SK-N-SH (cell line): ENCODE data around the gene WDHD1. TPM values are rescaled to one million over a fixed set of nuclear protein-coding genes. Genes with fewer than 3 reads are reported as not detected.

Experiments
- CTCF ChIA-PET: fragments of 300-600, 350-600 bp; formaldehyde crosslinking; extraction: SDS; loops from one replicate; lab custom pipeline; 2021; lab: Yijun Ruan, JAX
- POLR2A ChIA-PET: fragments of 350-600 bp; sonication (Branson Sonifier 250); formaldehyde crosslinking; extraction: SDS; loops from one replicate; lab custom pipeline; 2020; ENCODE audit warnings: antibody characterized with exemption, inconsistent platforms; lab: Yijun Ruan, JAX
- DNase-seq: peaks from one replicate; pipeline ENCODE4 v3.0.0; 2012
- H2AFZ ChIP-seq: fragments of 200-600 bp; sonication (generic); 2 replicates; pipeline ENCODE4 v1.8.1; 2016; ENCODE audit warnings: antibody characterized with exemption, mild to moderate bottlenecking, low read depth
- H3F3A ChIP-seq: fragments of 200-600 bp; sonication (generic); replicated peaks from 2 replicates; pipeline ENCODE3; 2016; ENCODE audit warnings: antibody characterized with exemption, mild to moderate bottlenecking; ENCODE audit not compliant: insufficient read depth
- H3K27ac ChIP-seq, 2 experiments: fragments of 200-500 bp in 1 of 2; fragments of 200-600 bp in 1 of 2; sonication (Bioruptor generic) in 1 of 2; sonication (generic), shearing (Covaris generic) in 1 of 2; 2 replicates each; pipeline versions ENCODE4 v1.5.1 to v1.6.1; 2014 to 2016; ENCODE audit warnings: low read depth in 2 of 2, inconsistent platforms in 1 of 2, low read length in 1 of 2, mild to moderate bottlenecking in 1 of 2, mixed read lengths in 1 of 2
- H3K27me3 ChIP-seq: fragments of 200-600 bp; sonication (generic), shearing (Covaris generic); 2 replicates; pipeline ENCODE4 v1.6.1; 2016; ENCODE audit warnings: mixed run types; ENCODE audit not compliant: insufficient read depth
- H3K36me3 ChIP-seq, 2 experiments: fragments of 200-500 bp in 1 of 2; fragments of 200-600 bp in 1 of 2; sonication (Bioruptor generic) in 1 of 2; sonication (generic) in 1 of 2; replicated peaks in 1 of 2; 2 replicates each; pipeline versions ENCODE3 to v1.5.1; 2014 to 2016; ENCODE audit warnings: low read length in 1 of 2, mild to moderate bottlenecking in 1 of 2; ENCODE audit not compliant: insufficient read depth in 2 of 2, control insufficient read depth in 1 of 2
- H3K4me1 ChIP-seq, 2 experiments: fragments of 200-500 bp in 1 of 2; fragments of 200-600 bp in 1 of 2; sonication (Bioruptor generic) in 1 of 2; sonication (generic), shearing (Covaris generic) in 1 of 2; 2 replicates each; pipeline versions ENCODE4 v1.5.1 to v1.6.1; 2014 to 2016; ENCODE audit warnings: low read depth in 1 of 2, low read length in 1 of 2, mixed run types in 1 of 2; ENCODE audit not compliant: insufficient read depth in 2 of 2, control insufficient read depth in 1 of 2
- H3K4me2 ChIP-seq: fragments of 200-600 bp; sonication (generic), shearing (Covaris generic); 2 replicates; pipeline ENCODE4 v1.6.1; 2017; ENCODE audit warnings: mixed run types
- H3K4me3 ChIP-seq, 2 experiments: fragments of 200-500 bp in 1 of 2; fragments of 200-600 bp in 1 of 2; sonication (Bioruptor generic) in 1 of 2; sonication (generic), shearing (Covaris generic) in 1 of 2; 2 replicates each; pipeline versions ENCODE4 v1.5.1 to v1.8.1; 2014 to 2016; ENCODE audit warnings: low read depth in 2 of 2, inconsistent platforms in 1 of 2, low read length in 1 of 2, mild to moderate bottlenecking in 1 of 2, mixed read lengths in 1 of 2, moderate library complexity in 1 of 2
- H3K79me2 ChIP-seq: fragments of 200-600 bp; sonication (generic); 2 replicates; pipeline ENCODE4 v1.8.1; 2017; ENCODE audit warnings: mild to moderate bottlenecking; ENCODE audit not compliant: insufficient read depth
- H3K9ac ChIP-seq: fragments of 200-600 bp; sonication (generic); 2 replicates; pipeline ENCODE4 v1.6.1; 2017; ENCODE audit warnings: mixed run types
- H3K9me2 ChIP-seq: fragments of 200-600 bp; sonication (generic); 2 replicates; pipeline ENCODE4 v1.6.1; 2017; ENCODE audit warnings: mixed run types
- H3K9me3 ChIP-seq: fragments of 200-600 bp; sonication (generic); 2 replicates; pipeline ENCODE4 v1.6.1; 2017; ENCODE audit warnings: mixed run types, mild to moderate bottlenecking, moderate library complexity
- H4K20me1 ChIP-seq: fragments of 200-600 bp; sonication (generic); 2 replicates; pipeline ENCODE4 v1.6.1; 2017; ENCODE audit warnings: mild to moderate bottlenecking, mixed run types; ENCODE audit not compliant: insufficient read depth
- EP300 ChIP-seq, 2 experiments: IDR thresholded peaks; 2 replicates each; pipeline versions ENCODE4 v1.4.0 to v1.6.1; 2012; ENCODE audit warnings: borderline replicate concordance in 1 of 2, low read depth in 1 of 2, low read length in 1 of 2
- GATA2 ChIP-seq: sonication (generic); formaldehyde crosslinking; IDR thresholded peaks from 2 replicates; pipeline ENCODE4 v1.5.0; 2020; ENCODE audit warnings: mild to moderate bottlenecking, missing genetic modification reagents
- MAX ChIP-seq: IDR thresholded peaks from 2 replicates; pipeline ENCODE4 v1.4.0; 2012; ENCODE audit warnings: low read depth
- RCOR1 ChIP-seq: fragments of 150-350 bp; IDR thresholded peaks from 2 replicates; pipeline ENCODE4 v1.6.1; 2017; ENCODE audit warnings: antibody characterized with exemption, low read length
- REST ChIP-seq: IDR thresholded peaks from 2 replicates; pipeline ENCODE4 v1.6.1; 2012; ENCODE audit warnings: mild to moderate bottlenecking, low read depth, low read length, moderate library complexity
- RFX5 ChIP-seq: IDR thresholded peaks from 2 replicates; pipeline ENCODE4 v1.6.1; 2012; ENCODE audit warnings: mild to moderate bottlenecking, improper control_type of control experiment, low read length
- RXRA ChIP-seq: IDR thresholded peaks from 2 replicates; pipeline ENCODE4 v1.4.0; 2012; ENCODE audit warnings: low read depth, mild to moderate bottlenecking, borderline replicate concordance
- SIN3A ChIP-seq: IDR thresholded peaks from 2 replicates; pipeline ENCODE4 v1.6.1; 2012; ENCODE audit warnings: low read depth, mild to moderate bottlenecking, low read length, moderate library complexity, borderline replicate concordance
- TEAD4 ChIP-seq: IDR thresholded peaks from 2 replicates; pipeline ENCODE4 v1.4.0; 2012; ENCODE audit warnings: mild to moderate bottlenecking, borderline replicate concordance; ENCODE audit not compliant: insufficient read depth
- YY1 ChIP-seq: IDR thresholded peaks from 2 replicates; pipeline ENCODE4 v1.4.0; 2012; ENCODE audit warnings: low read depth, mild to moderate bottlenecking
- WGBS: methylation state at CpG from one replicate; pipeline ENCODE4 v1.1.6; 2017; ENCODE audit warnings: low lambda C conversion rate; 5-methylcytosine and 5-hydroxymethylcytosine counted together
- polyA plus RNA-seq, 3 experiments: library from polyadenylated mRNA; depleted of rRNA; stranded (reverse); fragments of >200 nt; gene quantifications; 2 replicates each; pipeline ENCODE4 v1.2.3, GENCODE V29; 2012

WDHD1 gene
- polyA plus RNA-seq, 1 of the 3 experiments (the other 2 are of a cell fraction), result 2.9 TPM

GRCh38 chr14:54889919-54890318, 137.0 kb downstream of the WDHD1 start:
- no peak for DNase-seq
- H3F3A ChIP-seq, result no peaks in the 10 kb centered on the region
- no peaks in the 10 kb centered on the region for H3K9me3 ChIP-seq
- no peaks in the 10 kb centered on the region for H3K36me3 ChIP-seq
- no peak overlapping the region for H2AFZ ChIP-seq
- no peaks in the 10 kb centered on the region for H3K79me2 ChIP-seq
- no peaks in the 10 kb centered on the region for H4K20me1 ChIP-seq
- POLR2A ChIA-PET, result interaction anchor here (1.2 kb wide), 1 partner anchor 11 kb away, joined by 3 read pairs; no protein-coding TSS in a partner anchor
- H3K9me2 ChIP-seq, result no peaks in the 10 kb centered on the region
- no peaks in the 10 kb centered on the region for H3K27me3 ChIP-seq
- H3K4me2 ChIP-seq, result no peak overlapping the region
- WGBS, result 94% methylated on average over 8 of the region's 8 CpGs
- H3K4me1 ChIP-seq, result peaks cover 0 to 39% of the 10 kb centered on the region in 2 experiments; a peak in 3 of 4 replicates
- peak overlapping the region in 1 of 2 experiments; percentile 66; a peak in 2 of 4 replicates for H3K27ac ChIP-seq
- no peak for TF ChIP-seq SIN3A
- no peak for TF ChIP-seq RCOR1
- TF ChIP-seq EP300 (IDR thresholded peaks at IDR 0.05; ENCODE audit: borderline replicate concordance in 1 of 2, low read depth in 1 of 2, low read length in 1 of 2), result no peak
- TF ChIP-seq TEAD4, result no peak
- TF ChIP-seq YY1, result no peak
- no peak for TF ChIP-seq RFX5
- no peak for TF ChIP-seq GATA2 (CRISPR knock-in tag)
- no peak for TF ChIP-seq REST
- no peak for TF ChIP-seq MAX
- TF ChIP-seq RXRA, result no peak
- H3K9ac ChIP-seq, result no peak overlapping the region
- H3K4me3 ChIP-seq, result no peak overlapping the region
- CTCF ChIA-PET, result interaction anchor here (1.5 kb wide), 1 partner anchor 89 kb away, joined by 3 read pairs; no protein-coding TSS in a partner anchor

Other genes with a start within 250 kb of the WDHD1 start
- gene GCH1, start 124.3 kb downstream of the WDHD1 start, polyA plus RNA-seq (2012; rRNA removed), result 2.2 and 4.7 TPM in 2 replicates
- 2.2 and 3.2 TPM in 2 replicates for gene SOCS4, start 137 bp upstream of the WDHD1 start, polyA plus RNA-seq (2012; rRNA removed)
- 105 and 129 TPM in 2 replicates for gene MAPK1IP1L, start 24.5 kb upstream of the WDHD1 start, polyA plus RNA-seq (2012; rRNA removed)
- 59.5 and 59.8 TPM in 2 replicates for gene LGALS3, start 102.2 kb upstream of the WDHD1 start, polyA plus RNA-seq (2012; rRNA removed)
- 6.2 and 6.4 TPM in 2 replicates for gene DLGAP5, start 164.5 kb upstream of the WDHD1 start, polyA plus RNA-seq (2012; rRNA removed)
- 10.0 and 13.2 TPM in 2 replicates for gene FBXO34, start 244.3 kb upstream of the WDHD1 start, polyA plus RNA-seq (2012; rRNA removed)